HG03520 (cell line): ENCODE results near the gene LGI4.

Experiments used
- ATAC-seq: cut with Tn5 transposase; IDR thresholded peaks from one replicate; pipeline ENCODE4 v1.9.1; 2021; ENCODE audit warnings: mild to moderate bottlenecking, moderate library complexity; ENCODE audit not compliant: unreplicated experiment

Gene LGI4

GRCh38 chr19:35124098-35125060 is 10.5 kb downstream of the LGI4 start:
- ATAC-seq = peak; percentile 74

GRCh38 chr19:35123573-35123972 is 11.3 kb downstream of the LGI4 start:
- ATAC-seq = no peak

GRCh38 chr19:35122687-35123551 is 11.9 kb downstream of the LGI4 start:
- no peak for ATAC-seq

GRCh38 chr19:35120898-35121297 is 14.0 kb downstream of the LGI4 start:
- no peak for ATAC-seq

GRCh38 chr19:35120492-35120891 is 14.4 kb downstream of the LGI4 start:
- no peak for ATAC-seq

GRCh38 chr19:35119578-35120155 is 15.2 kb downstream of the LGI4 start:
- ATAC-seq = no peak

- ATAC-seq = no peak
These were observed 15.8 kb downstream of the LGI4 start for GRCh38 chr19:35119091-35119490.

GRCh38 chr19:35118268-35119020 is 16.4 kb downstream of the LGI4 start:
- no peak for ATAC-seq

- no peak for ATAC-seq
These were observed 17.1 kb downstream of the LGI4 start for GRCh38 chr19:35117799-35118198.

- ATAC-seq = no peak
These were observed 17.7 kb downstream of the LGI4 start for GRCh38 chr19:35117116-35117515.

- ATAC-seq = no peak
These were observed 18.6 kb downstream of the LGI4 start for GRCh38 chr19:35116072-35116801.

- ATAC-seq = no peak
These were observed 19.5 kb downstream of the LGI4 start, which contains the start of gene FXYD3 for GRCh38 chr19:35115177-35115951. Gene FXYD3 (plus strand): TSS chr19:35115823. CDS start chr19:35119377, 3,554 bp downstream.

GRCh38 chr19:35114353-35115176 is 20.3 kb downstream of the LGI4 start:
- ATAC-seq = no peak

GRCh38 chr19:35112995-35113688 is 21.7 kb downstream of the LGI4 start:
- ATAC-seq = no peak

GRCh38 chr19:35110974-35111373 is 23.9 kb downstream of the LGI4 start:
- ATAC-seq = no peak

- ATAC-seq = no peak
These were observed 25.3 kb downstream of the LGI4 start for GRCh38 chr19:35109395-35110112.

GRCh38 chr19:35108730-35109129 is 26.1 kb downstream of the LGI4 start:
- no peak for ATAC-seq
